Ectodermal cell (in vitro differentiated cells): Measurements from ENCODE around the gene CD7.

ENCODE experiments used
- H3K27ac ChIP-seq: 2 replicates; pipeline ENCODE4 v1.7.0; 2013; ENCODE audit warnings: mild to moderate bottlenecking, low read depth, low read length; ENCODE audit not compliant: insufficient read depth, poor library complexity, severe bottlenecking
- H3K27me3 ChIP-seq: 2 replicates; pipeline ENCODE4 v1.7.0; 2013; ENCODE audit warnings: mild to moderate bottlenecking, low read length; ENCODE audit not compliant: insufficient read depth, control insufficient read depth, poor library complexity, severe bottlenecking
- H3K36me3 ChIP-seq: one replicate; pipeline ENCODE4 v1.7.0; 2013; ENCODE audit warnings: low read length; ENCODE audit not compliant: control insufficient read depth, insufficient read depth
- H3K4me1 ChIP-seq: one replicate; pipeline ENCODE4 v1.7.0; 2013; ENCODE audit warnings: low read length; ENCODE audit not compliant: control insufficient read depth, insufficient read depth
- H3K4me3 ChIP-seq: 2 replicates; pipeline ENCODE4 v1.7.0; 2013; ENCODE audit warnings: low read depth, low read length, control low read depth; ENCODE audit not compliant: insufficient read depth
- H3K9me3 ChIP-seq: 2 replicates; pipeline ENCODE4 v1.7.0; 2013; ENCODE audit warnings: mild to moderate bottlenecking, low read length, moderate library complexity; ENCODE audit not compliant: control insufficient read depth
- WGBS, 2 experiments: methylation state at CpG; one replicate each; pipeline ENCODE4 v1.1.7; 2013; ENCODE audit warnings: missing lambda C conversion rate in 2 of 2; 5-methylcytosine and 5-hydroxymethylcytosine counted together

Gene CD7

GRCh38 chr17:82266142-82266541 lies 51.3 kb downstream of the CD7 start:
- Histone ChIP-seq H3K27me3 (no peaks in the 10 kb centered on the region), H3K9me3 (no peaks in the 10 kb centered on the region), H3K4me3 (no peak overlapping the region), H3K27ac (no peak overlapping the region), H3K36me3 (peaks cover 56% of the 10 kb centered on the region), H3K4me1 (peaks cover 3% of the 10 kb centered on the region)
- 94 to 96% methylated on average over 10 of the region's 10 CpGs for WGBS, 2 experiments
